ENCODE measurements around the gene MYH6.

GRCh38 chr14:23418021-23418420 lies 9.9 kb upstream of the MYH6 start:
- no peak for TF ChIP-seq CTCF (conservative IDR thresholded peaks at IDR 0.05 in 1 of 2, IDR thresholded peaks at IDR 0.05 in 1 of 2; ENCODE audit: low read depth in 1 of 2, low read length in 2 of 2)
- no peak for TF ChIP-seq EZH2 (IDR thresholded peaks at IDR 0.05; ENCODE audit: low read length, missing control alignments)
